Neutrophil (primary cell): ENCODE data around the gene MGAM2.
A peak's percentile ranks its signal among the peaks of the same experiment; 100 is the strongest.

Experiments used
- H3K27ac ChIP-seq: fragments of 200-600 bp; sonication (generic); 2 replicates; pipeline ENCODE4 v1.5.1; 2016; ENCODE audit warnings: mild to moderate bottlenecking, moderate library complexity
- H3K27me3 ChIP-seq: fragments of 200-600 bp; sonication (generic); 2 replicates; pipeline ENCODE4 v1.6.0; 2016; ENCODE audit warnings: mild to moderate bottlenecking
- H3K36me3 ChIP-seq: fragments of 200-600 bp; sonication (generic); 2 replicates; pipeline ENCODE4 v1.5.1; 2017
- H3K4me1 ChIP-seq, 2 experiments: fragments of 200-600 bp in 1 of 2; sonication (generic) in 1 of 2; 1 replicate in 1 of 2; 2 replicates in 1 of 2; pipeline versions ENCODE4 v1.5.1 to v1.6.1; 2013 to 2016; ENCODE audit warnings: low read depth in 1 of 2, low read length in 1 of 2, mild to moderate bottlenecking in 1 of 2, moderate library complexity in 1 of 2; ENCODE audit not compliant: control insufficient read depth in 1 of 2, insufficient read depth in 1 of 2
- H3K4me3 ChIP-seq, 2 experiments: fragments of 200-600 bp in 1 of 2; sonication (generic) in 1 of 2; 1 replicate in 1 of 2; 2 replicates in 1 of 2; pipeline ENCODE4 v1.5.1; 2013 to 2016; ENCODE audit warnings: low read depth in 1 of 2, low read length in 1 of 2, mild to moderate bottlenecking in 1 of 2, moderate library complexity in 1 of 2
- H3K9me3 ChIP-seq: fragments of 200-600 bp; sonication (generic); 2 replicates; pipeline ENCODE4 v1.5.1; 2016
- CTCF ChIP-seq: fragments of 200-600 bp; sonication (generic); IDR thresholded peaks from 2 replicates; pipeline ENCODE4 v1.5.1; 2016; ENCODE audit warnings: antibody characterized with exemption

MGAM2 gene

GRCh38 chr7:142185069-142185468, 73.6 kb downstream of the MGAM2 start:
- no peaks in the 10 kb centered on the region for H3K36me3 ChIP-seq
- H3K9me3 ChIP-seq, result no peaks in the 10 kb centered on the region
- no peaks in the 10 kb centered on the region for H3K27me3 ChIP-seq
- TF ChIP-seq CTCF, result no peak
- H3K4me3 ChIP-seq, result no peak overlapping the region
- H3K27ac ChIP-seq, result no peak overlapping the region
- H3K4me1 ChIP-seq, result peaks cover 0 to 12% of the 10 kb centered on the region in 2 experiments

- H3K4me1 ChIP-seq, result peaks cover 0 to 12% of the 10 kb centered on the region in 2 experiments
- H3K27ac ChIP-seq, result no peak overlapping the region
- H3K27me3 ChIP-seq, result no peaks in the 10 kb centered on the region
- TF ChIP-seq CTCF, result no peak
- H3K36me3 ChIP-seq, result no peaks in the 10 kb centered on the region
- H3K9me3 ChIP-seq, result no peaks in the 10 kb centered on the region
- no peak overlapping the region for H3K4me3 ChIP-seq
Observed at GRCh38 chr7:142185801-142186200, 74.3 kb downstream of the MGAM2 start.

- H3K27ac ChIP-seq, result peak overlapping the region; percentile 3
- peaks cover 13% of the 10 kb centered on the region for H3K27me3 ChIP-seq
- no peak overlapping the region for H3K4me3 ChIP-seq
- TF ChIP-seq CTCF, result no peak
- H3K4me1 ChIP-seq, result peaks cover 0 to 12% of the 10 kb centered on the region in 2 experiments
- H3K36me3 ChIP-seq, result no peaks in the 10 kb centered on the region
- H3K9me3 ChIP-seq, result no peaks in the 10 kb centered on the region
Observed at GRCh38 chr7:142188154-142188553, 76.6 kb downstream of the MGAM2 start.

- Histone ChIP-seq H3K4me3 (no peak overlapping the region), H3K27ac (peak overlapping the region; percentile 3), H3K9me3 (no peaks in the 10 kb centered on the region), H3K4me1 (peaks cover 0 to 12% of the 10 kb centered on the region in 2 experiments), H3K36me3 (no peaks in the 10 kb centered on the region), H3K27me3 (peaks cover 18% of the 10 kb centered on the region)
- no peak for TF ChIP-seq CTCF
Observed at GRCh38 chr7:142188846-142189245, 77.3 kb downstream of the MGAM2 start.

- TF ChIP-seq CTCF, result no peak
Observed at GRCh38 chr7:142194201-142194600, 82.7 kb downstream of the MGAM2 start.

More at GRCh38 chr7:142194201-142194600, 82.7 kb downstream of the MGAM2 start:
- Histone ChIP-seq H3K27me3 (peaks cover 18% of the 10 kb centered on the region), H3K9me3 (no peaks in the 10 kb centered on the region), H3K27ac (no peak overlapping the region), H3K4me3 (no peak overlapping the region), H3K4me1 (no peaks in the 10 kb centered on the region), H3K36me3 (peaks cover 10% of the 10 kb centered on the region)
